Naive thymus-derived CD4-positive, alpha-beta T cell (primary cell): ENCODE results near the gene AHNAK. TPM values are rescaled to one million over a fixed set of nuclear protein-coding genes. Genes with fewer than 3 reads are reported as not detected.
"Not testable (repeated sequence)": the region's sequence is repeated elsewhere in the genome, so short reads cannot be mapped to it uniquely, and the experiment has no call there.

ENCODE experiments used
- ATAC-seq: fragments of 150-1000 bp; cut with Tn5 transposase; 2 replicates; pipeline ENCODE4 v1.10.0; 2021; ENCODE audit warnings: mild to moderate bottlenecking, moderate library complexity
- CTCF ChIA-PET: fragments of 350-600 bp; sonication (Branson Sonifier 250); formaldehyde crosslinking; loops from one replicate; lab custom pipeline; 2021; ENCODE audit warnings: antibody characterized with exemption; lab: Charles Lee
- POLR2A ChIA-PET: fragments of 350-600 bp; sonication (Branson Sonifier 250); formaldehyde crosslinking; loops from one replicate; lab custom pipeline; 2021; ENCODE audit warnings: antibody characterized with exemption, inconsistent platforms; lab: Charles Lee
- DNase-seq, 9 donors: peaks; one replicate each; pipeline versions ENCODE4 v3.0.0 to v3.0.0-alpha.2; 2020 to 2022; ENCODE audit warnings: mixed read lengths in 1 of 9
- H3K27ac ChIP-seq: one replicate; pipeline ENCODE4 v1.7.0; 2013; ENCODE audit warnings: mild to moderate bottlenecking, low read depth, low read length, moderate library complexity
- H3K27me3 ChIP-seq, 2 donors: one replicate each; pipeline ENCODE4 v1.7.0; 2013; ENCODE audit warnings: low read length in 2 of 2, mild to moderate bottlenecking in 2 of 2, moderate library complexity in 2 of 2; ENCODE audit not compliant: control insufficient read depth in 2 of 2, insufficient read depth in 2 of 2
- H3K36me3 ChIP-seq, 3 experiments: 1 replicate in 2 of 3; 2 replicates in 1 of 3; pipeline ENCODE4 v1.7.0; 2013; ENCODE audit warnings: low read length in 3 of 3, mild to moderate bottlenecking in 3 of 3, moderate library complexity in 1 of 3; ENCODE audit not compliant: insufficient read depth in 3 of 3, control insufficient read depth in 2 of 3
- H3K4me1 ChIP-seq, 2 donors: one replicate each; pipeline ENCODE4 v1.7.0; 2013; ENCODE audit warnings: low read length in 2 of 2, mild to moderate bottlenecking in 2 of 2, moderate library complexity in 1 of 2; ENCODE audit not compliant: control insufficient read depth in 2 of 2, insufficient read depth in 2 of 2
- H3K4me3 ChIP-seq: 2 replicates; pipeline ENCODE4 v1.7.0; 2013; ENCODE audit warnings: mild to moderate bottlenecking, low read length
- H3K9me3 ChIP-seq, 3 experiments: 1 replicate in 2 of 3; 2 replicates in 1 of 3; pipeline ENCODE4 v1.7.0; 2013; ENCODE audit warnings: low read length in 3 of 3; ENCODE audit not compliant: control insufficient read depth in 2 of 3
- H3K27ac Mint-ChIP-seq, 9 donors: one replicate each; pipeline ENCODE4 v1.8.0; 2020 to 2022; ENCODE audit warnings: mixed read lengths in 9 of 9, mild to moderate bottlenecking in 8 of 9, moderate library complexity in 5 of 9, inconsistent platforms in 2 of 9
- H3K27me3 Mint-ChIP-seq, 5 donors: one replicate each; pipeline ENCODE4 v1.8.0; 2021 to 2022; ENCODE audit warnings: mixed read lengths in 5 of 5, mild to moderate bottlenecking in 1 of 5
- H3K36me3 Mint-ChIP-seq, 5 donors: one replicate each; pipeline ENCODE4 v1.8.0; 2020 to 2022; ENCODE audit warnings: mixed read lengths in 5 of 5, mild to moderate bottlenecking in 3 of 5, inconsistent platforms in 1 of 5
- H3K4me1 Mint-ChIP-seq, 7 donors: one replicate each; pipeline ENCODE4 v1.8.0; 2020 to 2022; ENCODE audit warnings: mixed read lengths in 7 of 7, mild to moderate bottlenecking in 3 of 7, inconsistent platforms in 1 of 7
- H3K4me3 Mint-ChIP-seq, 10 donors: one replicate each; pipeline ENCODE4 v1.8.0; 2020 to 2022; ENCODE audit warnings: mild to moderate bottlenecking in 10 of 10, mixed read lengths in 10 of 10, moderate library complexity in 6 of 10, inconsistent platforms in 2 of 10
- H3K9me3 Mint-ChIP-seq, 11 donors: one replicate each; pipeline ENCODE4 v1.8.0; 2020 to 2022; ENCODE audit warnings: mixed read lengths in 11 of 11, mild to moderate bottlenecking in 4 of 11, inconsistent platforms in 1 of 11, moderate library complexity in 1 of 11
- intact Hi-C, 2 donors: fragments of 100-400 bp; cut with micrococcal nuclease; formaldehyde crosslinking; loops; one replicate each; pipeline ENCODE4 v1.15.1; 2023
- polyA plus RNA-seq, 2 donors: library from polyadenylated mRNA; unstranded; fragments of 300-500 nt; fragmentation: Illumina TruSeq; gene quantifications; one replicate each; pipeline ENCODE4 v1.2.3, GENCODE V29; 2021
- total RNA-seq, 6 experiments: library from RNA in 5 of 6; stranded (reverse) in 5 of 6; gene quantifications; 1 replicate in 5 of 6; 2 replicates in 1 of 6; pipeline ENCODE4 v1.2.3 and lab custom pipeline; 2021 to 2026

The AHNAK gene
- total and polyA plus RNA-seq, 7 experiments from 2014 or later = 6.7 to 622 (median 233) TPM

- CTCF ChIA-PET = no interaction called here
- Mint-ChIP-seq H3K9me3 (no peaks in the 10 kb centered on the region), H3K4me1 (peaks cover 0 to 4% (median 0%) of the 10 kb centered on the region in 7 donors), H3K27ac (no peak overlapping the region), H3K36me3 (no peaks in the 10 kb centered on the region), H3K27me3 (no peaks in the 10 kb centered on the region), H3K4me3 (no peak overlapping the region)
- Histone ChIP-seq H3K4me3 (no peak overlapping the region), H3K27ac (no peak overlapping the region), H3K9me3 (no peaks in the 10 kb centered on the region), H3K4me1 (no peaks in the 10 kb centered on the region), H3K36me3 (no peaks in the 10 kb centered on the region), H3K27me3 (no peaks in the 10 kb centered on the region)
- intact Hi-C loops = no loop called here
- DNase-seq (no peak), ATAC-seq (no peak)
- POLR2A ChIA-PET = no interaction called here
Measured at GRCh38 chr11:62456630-62457029, 90.0 kb downstream of the AHNAK start.

GRCh38 chr11:62452839-62453468 is 93.7 kb downstream of the AHNAK start:
- peaks cover 0 to 5% (median 4%) of the 10 kb centered on the region in 5 donors for H3K27me3 Mint-ChIP-seq
- DNase-seq (no peak), ATAC-seq (no peak)
- H3K9me3 Mint-ChIP-seq = no peaks in the 10 kb centered on the region
- no peak overlapping the region for H3K4me3 Mint-ChIP-seq
- no peak overlapping the region for H3K27ac Mint-ChIP-seq
- no peaks in the 10 kb centered on the region for H3K36me3 Mint-ChIP-seq
- intact Hi-C loops = no loop called here
- ChIA-PET CTCF (interaction anchor here (0.8 kb wide), 1 partner anchor 9 kb away, joined by 3 read pairs; no protein-coding TSS in a partner anchor), POLR2A (no interaction called here)
- Histone ChIP-seq H3K4me3 (no peak overlapping the region), H3K36me3 (no peaks in the 10 kb centered on the region), H3K27ac (no peak overlapping the region), H3K9me3 (no peaks in the 10 kb centered on the region), H3K4me1 (no peaks in the 10 kb centered on the region), H3K27me3 (no peaks in the 10 kb centered on the region)
- peaks cover 0 to 4% (median 0%) of the 10 kb centered on the region in 7 donors for H3K4me1 Mint-ChIP-seq

GRCh38 chr11:62452261-62452660 is 94.3 kb downstream of the AHNAK start:
- H3K27me3 ChIP-seq = no peaks in the 10 kb centered on the region
- H3K27ac ChIP-seq = no peak overlapping the region
- peaks cover 0 to 10% (median 9%) of the 10 kb centered on the region in 5 donors for H3K27me3 Mint-ChIP-seq
- no peaks in the 10 kb centered on the region for H3K9me3 ChIP-seq
- no peaks in the 10 kb centered on the region for H3K4me1 ChIP-seq
- H3K9me3 Mint-ChIP-seq = no peaks in the 10 kb centered on the region
- H3K36me3 Mint-ChIP-seq = no peaks in the 10 kb centered on the region
- intact Hi-C loops = no loop called here
- H3K4me1 Mint-ChIP-seq = peaks cover 0 to 4% (median 0%) of the 10 kb centered on the region in 7 donors
- CTCF ChIA-PET = interaction anchor here (0.8 kb wide), 1 partner anchor 8 kb away, joined by 3 read pairs; no protein-coding TSS in a partner anchor
- no peak overlapping the region for H3K4me3 Mint-ChIP-seq
- no peak overlapping the region for H3K27ac Mint-ChIP-seq
- no peaks in the 10 kb centered on the region for H3K36me3 ChIP-seq
- ATAC-seq (no peak), DNase-seq (no peak)
- POLR2A ChIA-PET = no interaction called here
- no peak overlapping the region for H3K4me3 ChIP-seq

- ChIA-PET CTCF (no interaction called here), POLR2A (no interaction called here)
- ATAC-seq (no peak), DNase-seq (no peak)
- H3K4me1 Mint-ChIP-seq = peaks cover 0 to 4% (median 0%) of the 10 kb centered on the region in 7 donors
- H3K4me1 ChIP-seq = no peaks in the 10 kb centered on the region
- H3K9me3 Mint-ChIP-seq = no peaks in the 10 kb centered on the region
- no peak overlapping the region for H3K27ac ChIP-seq
- H3K27ac Mint-ChIP-seq = peak overlapping the region in 3 of 9 donors; percentile 4 to 42 (median 41)
- peaks cover 8 to 19% (median 15%) of the 10 kb centered on the region in 5 donors for H3K27me3 Mint-ChIP-seq
- intact Hi-C loops = no loop called here
- H3K27me3 ChIP-seq = no peaks in the 10 kb centered on the region
- H3K9me3 ChIP-seq = no peaks in the 10 kb centered on the region
- H3K36me3 Mint-ChIP-seq = no peaks in the 10 kb centered on the region
- no peaks in the 10 kb centered on the region for H3K36me3 ChIP-seq
- H3K4me3 ChIP-seq = no peak overlapping the region
- H3K4me3 Mint-ChIP-seq = peak overlapping the region in 1 of 10 donors; percentile 49
Measured at GRCh38 chr11:62451241-62451621, 95.4 kb downstream of the AHNAK start.

- ATAC-seq (no peak), DNase-seq (peak in 2 of 9 donors; percentile 8 to 18)
- Mint-ChIP-seq H3K4me3 (no peak overlapping the region), H3K27me3 (peaks cover 8 to 24% (median 20%) of the 10 kb centered on the region in 5 donors), H3K9me3 (no peaks in the 10 kb centered on the region), H3K36me3 (no peaks in the 10 kb centered on the region), H3K4me1 (peaks cover 0 to 4% (median 0%) of the 10 kb centered on the region in 7 donors), H3K27ac (peak overlapping the region in 3 of 9 donors; percentile 4 to 47 (median 42))
- intact Hi-C loops = no loop called here
- Histone ChIP-seq H3K4me3 (no peak overlapping the region), H3K27me3 (no peaks in the 10 kb centered on the region), H3K36me3 (no peaks in the 10 kb centered on the region), H3K27ac (no peak overlapping the region), H3K4me1 (no peaks in the 10 kb centered on the region), H3K9me3 (no peaks in the 10 kb centered on the region)
- POLR2A ChIA-PET = no interaction called here
- CTCF ChIA-PET = interaction anchor here (1.2 kb wide), 1 partner anchor 9 kb away, joined by 3 read pairs; no protein-coding TSS in a partner anchor
Measured at GRCh38 chr11:62450543-62451240, 95.9 kb downstream of the AHNAK start.

- H3K9me3 ChIP-seq, H3K27ac Mint-ChIP-seq, H3K36me3 Mint-ChIP-seq, POLR2A ChIA-PET, H3K9me3 Mint-ChIP-seq, intact Hi-C loops, H3K27me3 ChIP-seq, H3K4me1 ChIP-seq, H3K4me3 Mint-ChIP-seq, H3K4me1 Mint-ChIP-seq, H3K27ac ChIP-seq, H3K4me3 ChIP-seq, H3K36me3 ChIP-seq, DNase-seq, ATAC-seq: not testable (repeated sequence)
- peaks cover 8 to 29% (median 20%) of the 10 kb centered on the region in 5 donors for H3K27me3 Mint-ChIP-seq
- CTCF ChIA-PET = interaction anchor here (1.2 kb wide), 1 partner anchor 9 kb away, joined by 3 read pairs; no protein-coding TSS in a partner anchor
Measured at GRCh38 chr11:62449912-62450311, 96.7 kb downstream of the AHNAK start.
